Astrocyte (in vitro differentiated cells and primary cell): ENCODE measurements around the gene ANKLE2. TPM values are rescaled to one million over a fixed set of nuclear protein-coding genes. Genes with fewer than 3 reads are reported as not detected.

ENCODE experiments used
- DNase-seq: peaks from one replicate; pipeline ENCODE4 v3.0.0-alpha.2; 2010; ENCODE audit warnings: low read depth
- FAIRE-seq: peaks from 2 replicates; lab custom pipeline; 2011; peaks lifted over from hg19 to GRCh38; lab: Jason Lieb, UNC
- H2AFZ ChIP-seq: 2 replicates; pipeline ENCODE4 v1.6.0; 2012; ENCODE audit warnings: low read depth, low read length, inconsistent platforms
- H3K27ac ChIP-seq: 2 replicates; pipeline ENCODE4 v1.5.1; 2011; ENCODE audit warnings: low read depth, low read length, inconsistent platforms
- H3K27me3 ChIP-seq: 2 replicates; pipeline ENCODE4 v1.6.0; 2011; ENCODE audit warnings: low read length, inconsistent platforms; ENCODE audit not compliant: insufficient read depth
- H3K36me3 ChIP-seq: 2 replicates; pipeline ENCODE4 v1.5.1; 2011; ENCODE audit warnings: low read length, inconsistent platforms; ENCODE audit not compliant: insufficient read depth
- H3K4me1 ChIP-seq: 2 replicates; pipeline ENCODE4 v1.5.1; 2011; ENCODE audit warnings: low read length, inconsistent platforms; ENCODE audit not compliant: insufficient read depth
- H3K4me2 ChIP-seq: 2 replicates; pipeline ENCODE4 v1.6.0; 2012; ENCODE audit warnings: low read length, inconsistent platforms
- H3K4me3 ChIP-seq: 2 replicates; pipeline ENCODE4 v1.5.1; 2011; ENCODE audit warnings: low read depth, mild to moderate bottlenecking, low read length, inconsistent platforms; ENCODE audit not compliant: insufficient read depth
- H3K79me2 ChIP-seq: 2 replicates; pipeline ENCODE4 v1.6.0; 2012; ENCODE audit warnings: mild to moderate bottlenecking, low read length, inconsistent platforms; ENCODE audit not compliant: insufficient read depth
- H3K9ac ChIP-seq: 2 replicates; pipeline ENCODE4 v1.6.0; 2012; ENCODE audit warnings: mild to moderate bottlenecking, low read length, inconsistent platforms
- H3K9me3 ChIP-seq: 2 replicates; pipeline ENCODE4 v1.5.1; 2012; ENCODE audit warnings: low read depth, mild to moderate bottlenecking, low read length, inconsistent platforms; ENCODE audit not compliant: insufficient read depth
- H4K20me1 ChIP-seq: 2 replicates; pipeline ENCODE4 v1.6.0; 2012; ENCODE audit warnings: low read length, inconsistent platforms; ENCODE audit not compliant: insufficient read depth
- H3K27ac Mint-ChIP-seq: one replicate; pipeline ENCODE4 v1.8.0; 2021; ENCODE audit warnings: mild to moderate bottlenecking, mixed read lengths; ENCODE audit not compliant: unreplicated experiment
- H3K27me3 Mint-ChIP-seq: one replicate; pipeline ENCODE4 v1.8.0; 2021; ENCODE audit warnings: low read depth, mixed read lengths; ENCODE audit not compliant: unreplicated experiment
- H3K36me3 Mint-ChIP-seq: one replicate; pipeline ENCODE4 v1.8.0; 2021; ENCODE audit warnings: low read depth, mixed read lengths; ENCODE audit not compliant: unreplicated experiment
- H3K4me1 Mint-ChIP-seq: one replicate; pipeline ENCODE4 v1.8.0; 2021; ENCODE audit warnings: low read depth, mixed read lengths; ENCODE audit not compliant: unreplicated experiment
- H3K4me3 Mint-ChIP-seq: one replicate; pipeline ENCODE4 v1.8.0; 2021; ENCODE audit warnings: mild to moderate bottlenecking, moderate library complexity, mixed read lengths; ENCODE audit not compliant: unreplicated experiment
- H3K9me3 Mint-ChIP-seq: one replicate; pipeline ENCODE4 v1.8.0; 2021; ENCODE audit warnings: mild to moderate bottlenecking, mixed read lengths; ENCODE audit not compliant: unreplicated experiment
- EZH2 ChIP-seq: IDR thresholded peaks from 2 replicates; pipeline ENCODE4 v1.6.1; 2012; ENCODE audit warnings: mild to moderate bottlenecking, low read length, inconsistent platforms; ENCODE audit not compliant: insufficient read depth
- total RNA-seq: library from RNA; stranded (reverse); gene quantifications from 2 replicates; pipeline ENCODE4 v1.2.1, GENCODE V29; 2021
- TF ChIP-seq, protein P1 (sequence below): IDR thresholded peaks from 2 replicates; pipeline ENCODE4 v1.5.1; 2011; ENCODE audit warnings: low read depth, mild to moderate bottlenecking, inconsistent platforms, low read length, moderate library complexity; ENCODE audit not compliant: insufficient read depth

The ANKLE2 gene
- total RNA-seq, 1 donor from 2014 or later, result 140 TPM

DNA sequence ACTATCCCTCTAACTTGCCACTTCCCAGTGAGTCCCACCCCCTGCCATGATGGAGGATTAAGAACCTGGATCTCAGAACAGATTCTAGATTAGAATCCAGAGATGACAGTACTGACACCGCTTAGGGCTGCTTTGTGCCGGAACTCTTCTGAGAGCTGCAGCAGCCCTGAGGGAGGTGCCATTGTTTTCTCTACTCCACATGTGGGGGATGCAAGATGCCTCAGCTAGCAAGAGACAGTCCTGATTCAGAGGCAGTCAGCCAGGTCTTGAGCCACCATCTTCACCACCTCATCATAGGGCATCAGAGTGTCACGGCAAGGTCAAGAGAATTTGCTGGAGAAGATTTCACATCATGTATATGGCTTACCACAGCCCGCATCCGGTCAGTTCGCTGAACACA lies 54.4 kb downstream of the ANKLE2 start:
- Histone ChIP-seq H3K79me2 (peaks cover 21% of the 10 kb centered on the region), H3K36me3 (no peaks in the 10 kb centered on the region), H3K9me3 (no peaks in the 10 kb centered on the region), H3K27ac (no peak overlapping the region), H2AFZ (no peak overlapping the region), H3K27me3 (no peaks in the 10 kb centered on the region), H3K4me3 (no peak overlapping the region), H4K20me1 (peaks cover 11% of the 10 kb centered on the region), H3K4me1 (peaks cover 7% of the 10 kb centered on the region), H3K4me2 (no peak overlapping the region), H3K9ac (no peak overlapping the region)
- Mint-ChIP-seq H3K36me3 (peaks cover 6% of the 10 kb centered on the region), H3K9me3 (no peaks in the 10 kb centered on the region), H3K27ac (no peak overlapping the region), H3K4me3 (no peak overlapping the region), H3K4me1 (peaks cover 14% of the 10 kb centered on the region), H3K27me3 (no peaks in the 10 kb centered on the region)
- TF ChIP-seq EZH2, result no peak
- TF ChIP-seq, protein P1, sequence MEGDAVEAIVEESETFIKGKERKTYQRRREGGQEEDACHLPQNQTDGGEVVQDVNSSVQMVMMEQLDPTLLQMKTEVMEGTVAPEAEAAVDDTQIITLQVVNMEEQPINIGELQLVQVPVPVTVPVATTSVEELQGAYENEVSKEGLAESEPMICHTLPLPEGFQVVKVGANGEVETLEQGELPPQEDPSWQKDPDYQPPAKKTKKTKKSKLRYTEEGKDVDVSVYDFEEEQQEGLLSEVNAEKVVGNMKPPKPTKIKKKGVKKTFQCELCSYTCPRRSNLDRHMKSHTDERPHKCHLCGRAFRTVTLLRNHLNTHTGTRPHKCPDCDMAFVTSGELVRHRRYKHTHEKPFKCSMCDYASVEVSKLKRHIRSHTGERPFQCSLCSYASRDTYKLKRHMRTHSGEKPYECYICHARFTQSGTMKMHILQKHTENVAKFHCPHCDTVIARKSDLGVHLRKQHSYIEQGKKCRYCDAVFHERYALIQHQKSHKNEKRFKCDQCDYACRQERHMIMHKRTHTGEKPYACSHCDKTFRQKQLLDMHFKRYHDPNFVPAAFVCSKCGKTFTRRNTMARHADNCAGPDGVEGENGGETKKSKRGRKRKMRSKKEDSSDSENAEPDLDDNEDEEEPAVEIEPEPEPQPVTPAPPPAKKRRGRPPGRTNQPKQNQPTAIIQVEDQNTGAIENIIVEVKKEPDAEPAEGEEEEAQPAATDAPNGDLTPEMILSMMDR, result no peak
- no peak for FAIRE-seq
- no peak for DNase-seq

DNA sequence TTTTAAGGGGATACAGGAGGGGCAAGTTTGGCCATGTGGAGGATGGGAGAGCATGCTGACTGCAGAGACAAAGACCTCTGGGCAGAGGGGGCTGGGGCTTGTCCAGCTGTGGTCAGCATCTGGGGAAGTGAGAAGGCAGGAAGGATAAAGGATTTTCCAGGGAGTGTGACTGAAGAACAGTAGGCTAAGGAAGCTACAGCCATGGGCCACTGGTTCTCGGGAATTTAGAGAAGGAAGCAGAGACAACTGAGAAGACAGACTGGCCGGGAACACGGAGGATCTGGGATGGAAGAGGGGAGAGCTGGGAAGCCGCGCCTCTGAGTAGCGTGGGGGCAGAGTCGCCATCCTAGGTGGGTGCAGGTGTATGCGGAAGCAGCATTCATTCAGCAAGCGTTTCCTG lies 58.0 kb downstream of the ANKLE2 start:
- Histone ChIP-seq H3K4me2 (no peak overlapping the region), H4K20me1 (peaks cover 11% of the 10 kb centered on the region), H3K79me2 (no peaks in the 10 kb centered on the region), H3K27ac (no peak overlapping the region), H3K27me3 (no peaks in the 10 kb centered on the region), H3K4me1 (no peaks in the 10 kb centered on the region), H3K36me3 (no peaks in the 10 kb centered on the region), H3K9me3 (no peaks in the 10 kb centered on the region), H3K4me3 (no peak overlapping the region), H3K9ac (no peak overlapping the region), H2AFZ (no peak overlapping the region)
- H3K4me3 Mint-ChIP-seq, result no peak overlapping the region
- H3K4me1 Mint-ChIP-seq, result peaks cover 17% of the 10 kb centered on the region
- H3K36me3 Mint-ChIP-seq, result peaks cover 6% of the 10 kb centered on the region
- FAIRE-seq (no peak), DNase-seq (no peak)
- TF ChIP-seq EZH2, result no peak
- TF ChIP-seq, protein P1, result no peak
- no peaks in the 10 kb centered on the region for H3K9me3 Mint-ChIP-seq
- H3K27me3 Mint-ChIP-seq, result no peaks in the 10 kb centered on the region
- H3K27ac Mint-ChIP-seq, result no peak overlapping the region

DNA sequence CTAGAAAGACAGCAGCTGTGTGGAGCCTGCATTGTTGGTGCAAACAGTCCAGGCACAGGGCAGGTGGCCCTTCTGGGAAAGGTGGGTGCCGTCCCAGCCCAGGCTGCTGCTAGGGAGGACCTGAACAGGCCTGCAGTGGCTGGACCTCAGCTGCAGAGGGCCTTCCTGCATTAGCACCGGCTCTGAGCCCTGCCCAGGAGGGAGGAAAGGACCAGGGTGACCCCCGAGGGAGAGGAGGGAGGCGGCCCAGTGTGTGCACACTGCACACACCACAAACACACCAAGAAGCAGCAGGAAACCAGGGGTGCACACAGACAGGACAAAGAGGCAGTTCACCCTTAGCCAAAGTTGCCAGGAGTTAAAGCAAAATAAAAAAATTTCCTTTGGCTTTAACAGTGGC lies 59.0 kb downstream of the ANKLE2 start:
- Mint-ChIP-seq H3K4me3 (no peak overlapping the region), H3K27ac (no peak overlapping the region)
- no peak for FAIRE-seq

More for the DNA sequence above, 59.0 kb downstream of the ANKLE2 start:
- Mint-ChIP-seq H3K36me3 (peaks cover 6% of the 10 kb centered on the region), H3K4me1 (peaks cover 17% of the 10 kb centered on the region), H3K27me3 (no peaks in the 10 kb centered on the region), H3K9me3 (no peaks in the 10 kb centered on the region)
- peaks cover 11% of the 10 kb centered on the region for H4K20me1 ChIP-seq
- no peak overlapping the region for H3K4me3 ChIP-seq
- H3K4me1 ChIP-seq, result no peaks in the 10 kb centered on the region
- H3K9ac ChIP-seq, result no peak overlapping the region
- no peak overlapping the region for H2AFZ ChIP-seq
- peaks cover under 1% of the 10 kb centered on the region for H3K36me3 ChIP-seq
- no peak for DNase-seq
- no peak overlapping the region for H3K27ac ChIP-seq
- no peaks in the 10 kb centered on the region for H3K9me3 ChIP-seq
- no peaks in the 10 kb centered on the region for H3K27me3 ChIP-seq
- TF ChIP-seq, protein P1, result no peak
- TF ChIP-seq EZH2, result no peak
- H3K4me2 ChIP-seq, result no peak overlapping the region
- no peaks in the 10 kb centered on the region for H3K79me2 ChIP-seq
